Upper lobe of left lung (tissue), 4 donors: ENCODE measurements around the gene TGFBR3.

Source experiments
- EP300 ChIP-seq, 4 donors: sonication (generic); formaldehyde crosslinking; IDR thresholded peaks; one replicate each; pipeline ENCODE4 v1.5.1; 2017; ENCODE audit warnings: antibody characterized with exemption in 4 of 4, control low read depth in 2 of 4
- TF ChIP-seq, protein P1 (sequence below), 6 experiments: fragments of 450-650 bp in 4 of 6; fragments of 200-600 bp in 2 of 6; sonication (generic) in 2 of 6; IDR thresholded peaks; one replicate each; pipeline ENCODE4 v1.5.1; 2016 to 2019; ENCODE audit warnings: antibody characterized with exemption in 6 of 6

DNA sequence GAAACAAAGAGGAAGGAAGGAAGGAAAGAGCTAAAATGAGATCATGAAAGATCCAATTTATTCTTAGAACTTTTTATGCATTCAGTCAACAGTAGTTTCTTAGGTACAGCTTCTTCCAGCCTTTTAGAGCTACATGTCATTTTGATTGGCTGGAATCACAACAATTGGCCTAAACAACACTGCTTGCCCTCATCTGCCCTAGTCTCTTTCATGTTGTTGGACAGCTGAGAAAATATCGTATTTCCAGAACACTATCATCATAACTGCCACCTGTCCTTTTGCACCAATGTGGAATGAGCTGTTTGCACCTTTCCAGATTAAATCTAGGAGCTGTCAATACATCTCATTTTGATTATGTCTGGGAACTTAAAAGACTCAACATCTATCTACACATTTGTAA, 161.7 kb downstream of the TGFBR3 start:
- TF ChIP-seq, protein P1, sequence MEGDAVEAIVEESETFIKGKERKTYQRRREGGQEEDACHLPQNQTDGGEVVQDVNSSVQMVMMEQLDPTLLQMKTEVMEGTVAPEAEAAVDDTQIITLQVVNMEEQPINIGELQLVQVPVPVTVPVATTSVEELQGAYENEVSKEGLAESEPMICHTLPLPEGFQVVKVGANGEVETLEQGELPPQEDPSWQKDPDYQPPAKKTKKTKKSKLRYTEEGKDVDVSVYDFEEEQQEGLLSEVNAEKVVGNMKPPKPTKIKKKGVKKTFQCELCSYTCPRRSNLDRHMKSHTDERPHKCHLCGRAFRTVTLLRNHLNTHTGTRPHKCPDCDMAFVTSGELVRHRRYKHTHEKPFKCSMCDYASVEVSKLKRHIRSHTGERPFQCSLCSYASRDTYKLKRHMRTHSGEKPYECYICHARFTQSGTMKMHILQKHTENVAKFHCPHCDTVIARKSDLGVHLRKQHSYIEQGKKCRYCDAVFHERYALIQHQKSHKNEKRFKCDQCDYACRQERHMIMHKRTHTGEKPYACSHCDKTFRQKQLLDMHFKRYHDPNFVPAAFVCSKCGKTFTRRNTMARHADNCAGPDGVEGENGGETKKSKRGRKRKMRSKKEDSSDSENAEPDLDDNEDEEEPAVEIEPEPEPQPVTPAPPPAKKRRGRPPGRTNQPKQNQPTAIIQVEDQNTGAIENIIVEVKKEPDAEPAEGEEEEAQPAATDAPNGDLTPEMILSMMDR (IDR thresholded peaks at IDR 0.05), result no peak
- TF ChIP-seq EP300 (IDR thresholded peaks at IDR 0.05), result no peak
